B cell (primary cell): ENCODE results near the gene MLXIP. TPM values are rescaled to one million over a fixed set of nuclear protein-coding genes. Genes with fewer than 3 reads are reported as not detected.

Experiments used
- ATAC-seq: fragments of 200-7000 bp; cut with Tn5 transposase; one replicate; pipeline ENCODE4 v1.10.0; 2021; ENCODE audit warnings: low read depth, mild to moderate bottlenecking, moderate number of reproducible peaks, moderate library complexity
- CTCF ChIA-PET: fragments of 350-600 bp; sonication (Branson Sonifier 250); formaldehyde crosslinking; loops from one replicate; lab custom pipeline; 2021; ENCODE audit warnings: antibody characterized with exemption, inconsistent platforms; lab: Charles Lee
- POLR2A ChIA-PET: fragments of 350-600 bp; sonication (Branson Sonifier 250); formaldehyde crosslinking; loops from one replicate; lab custom pipeline; 2021; ENCODE audit warnings: antibody characterized with exemption; lab: Charles Lee
- DNase-seq: peaks from one replicate; pipeline ENCODE4 v3.0.0; 2013
- H2AFZ ChIP-seq: 2 replicates; pipeline ENCODE4 v1.6.1; 2012; ENCODE audit warnings: mild to moderate bottlenecking, low read depth, low read length; ENCODE audit not compliant: insufficient read depth, poor library complexity, severe bottlenecking
- H3K27ac ChIP-seq, 2 donors: 1 replicate in 1 of 2; 2 replicates in 1 of 2; pipeline ENCODE4 v1.5.1; 2012 to 2013; ENCODE audit warnings: low read length in 2 of 2, mild to moderate bottlenecking in 2 of 2, moderate library complexity in 1 of 2
- H3K27me3 ChIP-seq, 4 experiments: fragments of 200-600 bp in 1 of 4; sonication (generic) in 1 of 4; replicated peaks in 1 of 4; 1 replicate in 2 of 4; 2 replicates in 2 of 4; pipeline versions ENCODE4 v1.6.1 to v1.7.0; 2013 to 2016; ENCODE audit warnings: low read length in 3 of 4, mild to moderate bottlenecking in 2 of 4, mixed read lengths in 1 of 4, moderate library complexity in 1 of 4; ENCODE audit not compliant: insufficient read depth in 4 of 4, control insufficient read depth in 3 of 4; ENCODE audit errors: control extremely low read depth in 1 of 4
- H3K36me3 ChIP-seq, 2 experiments: replicated peaks in 1 of 2; 1 replicate in 1 of 2; 2 replicates in 1 of 2; pipeline versions ENCODE4 v1.6.1 to v1.7.1; 2013; ENCODE audit warnings: low read length in 1 of 2; ENCODE audit not compliant: insufficient read depth in 2 of 2, control insufficient read depth in 1 of 2; ENCODE audit errors: control extremely low read depth in 1 of 2, extremely low read depth in 1 of 2
- H3K4me1 ChIP-seq, 2 donors: fragments of 200-600 bp in 1 of 2; sonication (generic) in 1 of 2; 1 replicate in 1 of 2; 2 replicates in 1 of 2; pipeline versions ENCODE4 v1.5.1 to v1.6.1; 2013 to 2017; ENCODE audit warnings: low read length in 2 of 2; ENCODE audit not compliant: control insufficient read depth in 2 of 2, insufficient read depth in 2 of 2
- H3K4me2 ChIP-seq: replicated peaks from 2 replicates; pipeline ENCODE3; 2012; ENCODE audit warnings: mild to moderate bottlenecking, low read depth, low read length; ENCODE audit not compliant: poor library complexity, severe bottlenecking
- H3K4me3 ChIP-seq, 5 experiments: fragments of 200-600 bp in 1 of 5; sonication (generic) in 1 of 5; 1 replicate in 3 of 5; 2 replicates in 2 of 5; pipeline versions ENCODE4 v1.5.1 to v1.7.0; 2011 to 2016; ENCODE audit warnings: low read length in 4 of 5, mild to moderate bottlenecking in 4 of 5, low read depth in 2 of 5, control low read depth in 1 of 5, moderate library complexity in 1 of 5; ENCODE audit not compliant: insufficient read depth in 1 of 5; ENCODE audit errors: control extremely low read depth in 1 of 5, extremely low read depth in 1 of 5
- H3K79me2 ChIP-seq: fragments of 200-600 bp; sonication (generic); one replicate; pipeline ENCODE4 v1.6.0; 2016; ENCODE audit warnings: low read length; ENCODE audit not compliant: control insufficient read depth, insufficient read depth
- H3K9ac ChIP-seq: fragments of 200-600 bp; sonication (generic); 2 replicates; pipeline ENCODE4 v1.6.1; 2017; ENCODE audit warnings: mild to moderate bottlenecking, low read length, moderate library complexity
- H3K9me3 ChIP-seq, 3 donors: one replicate each; pipeline versions ENCODE4 v1.6.1 to v1.7.1; 2013; ENCODE audit warnings: low read length in 2 of 3; ENCODE audit not compliant: control insufficient read depth in 2 of 3, insufficient read depth in 1 of 3; ENCODE audit errors: control extremely low read depth in 1 of 3
- H4K20me1 ChIP-seq: 2 replicates; pipeline ENCODE4 v1.6.0; 2012; ENCODE audit warnings: mild to moderate bottlenecking, low read length; ENCODE audit not compliant: insufficient read depth, control insufficient read depth, poor library complexity, severe bottlenecking
- H3K27ac Mint-ChIP-seq: one replicate; pipeline ENCODE4 v1.8.0; 2021; ENCODE audit warnings: mixed read lengths
- H3K27me3 Mint-ChIP-seq: one replicate; pipeline ENCODE4 v1.8.0; 2021; ENCODE audit warnings: mixed read lengths
- H3K4me1 Mint-ChIP-seq: one replicate; pipeline ENCODE4 v1.8.0; 2021; ENCODE audit warnings: mixed read lengths
- H3K4me3 Mint-ChIP-seq: one replicate; pipeline ENCODE4 v1.8.0; 2021; ENCODE audit warnings: mixed read lengths
- H3K9me3 Mint-ChIP-seq: one replicate; pipeline ENCODE4 v1.8.0; 2022; ENCODE audit warnings: mixed read lengths; ENCODE audit not compliant: insufficient read depth
- CTCF ChIP-seq: fragments of 200-600 bp; IDR thresholded peaks from one replicate; pipeline ENCODE4 v1.8.0; 2022; ENCODE audit warnings: antibody characterized with exemption, mild to moderate bottlenecking
- EZH2 ChIP-seq: IDR thresholded peaks from 2 replicates; pipeline ENCODE4 v1.6.1; 2012; ENCODE audit warnings: borderline replicate concordance, low read depth, mild to moderate bottlenecking, moderate library complexity, low read length; ENCODE audit not compliant: insufficient read depth, poor library complexity, severe bottlenecking
- WGBS: methylation state at CpG from one replicate; pipeline ENCODE4 v1.1.5; 2013; ENCODE audit warnings: missing lambda C conversion rate; ENCODE audit not compliant: insufficient coverage; 5-methylcytosine and 5-hydroxymethylcytosine counted together
- intact Hi-C: fragments of 100-400 bp; cut with micrococcal nuclease; formaldehyde crosslinking; loops from one replicate; pipeline ENCODE4 v1.10.0; 2022
- polyA plus RNA-seq: library from polyadenylated mRNA; depleted of rRNA; stranded (reverse); fragments of >200 nt; gene quantifications from 2 replicates; pipeline ENCODE4 v1.2.3, GENCODE V29; 2012
- total RNA-seq, 2 donors: library from RNA; stranded (reverse); fragments of 120-200 nt in 1 of 2; gene quantifications; 1 replicate in 1 of 2; 2 replicates in 1 of 2; pipeline versions ENCODE4 v1.2.3 to v1.2.4, GENCODE V29; 2013 to 2022

Gene MLXIP
- total and polyA plus RNA-seq, 2 donors (not counting 1 experiment from before 2014, with no cell fraction given), result 28.1 to 91.2 TPM

GRCh38 chr12:122050706-122051105 is 27.9 kb upstream of the MLXIP start:
- Histone ChIP-seq H3K27ac (no peak overlapping the region), H3K36me3 (peaks cover 0 to 44% of the 10 kb centered on the region in 2 experiments), H3K4me2 (no peak overlapping the region), H3K9ac (no peak overlapping the region), H3K9me3 (no peaks in the 10 kb centered on the region), H2AFZ (no peak overlapping the region), H4K20me1 (peaks cover 33% of the 10 kb centered on the region), H3K79me2 (peaks cover 8% of the 10 kb centered on the region), H3K4me3 (no peak overlapping the region), H3K27me3 (no peaks in the 10 kb centered on the region), H3K4me1 (peaks cover 0 to 4% of the 10 kb centered on the region in 2 donors)
- no peak for DNase-seq
- Mint-ChIP-seq H3K27me3 (no peaks in the 10 kb centered on the region), H3K4me1 (peaks cover 1% of the 10 kb centered on the region), H3K9me3 (no peaks in the 10 kb centered on the region), H3K27ac (peak overlapping the region; percentile 32), H3K4me3 (no peak overlapping the region)
- intact Hi-C loops, result no loop called here
- no peak for TF ChIP-seq EZH2
- no peak for TF ChIP-seq CTCF
- no peak for ATAC-seq
- CTCF ChIA-PET, result interaction anchor here (0.6 to 2.5 kb wide), 5 partner anchors 13 to 140 kb away, joined by 4 to 35 read pairs (median 4); no protein-coding TSS in a partner anchor
- POLR2A ChIA-PET, result interaction anchor here (0.8 kb wide), 1 partner anchor 71 kb away, joined by 3 read pairs; no protein-coding TSS in a partner anchor
- 97% methylated on average over 19 of the region's 20 CpGs for WGBS

- 92% methylated on average over 13 of the region's 14 CpGs for WGBS
- Mint-ChIP-seq H3K4me3 (no peak overlapping the region), H3K9me3 (no peaks in the 10 kb centered on the region), H3K27me3 (no peaks in the 10 kb centered on the region), H3K27ac (no peak overlapping the region), H3K4me1 (peaks cover 1% of the 10 kb centered on the region)
- ChIA-PET CTCF (interaction anchor here (0.6 to 2.5 kb wide), 10 partner anchors 12 to 420 kb away, joined by 3 to 35 read pairs (median 3); no protein-coding TSS in a partner anchor), POLR2A (interaction anchor here (0.8 kb wide), 1 partner anchor 71 kb away, joined by 3 read pairs; no protein-coding TSS in a partner anchor)
- intact Hi-C loops, result no loop called here
- H3K27me3 ChIP-seq, result no peaks in the 10 kb centered on the region
- no peak overlapping the region for H3K27ac ChIP-seq
- ATAC-seq (no peak), DNase-seq (no peak)
- no peak overlapping the region for H3K4me3 ChIP-seq
- no peak overlapping the region for H3K9ac ChIP-seq
- peaks cover 0 to 44% of the 10 kb centered on the region in 2 experiments for H3K36me3 ChIP-seq
- H4K20me1 ChIP-seq, result peaks cover 33% of the 10 kb centered on the region
- no peaks in the 10 kb centered on the region for H3K9me3 ChIP-seq
- TF ChIP-seq EZH2 (no peak), CTCF (no peak)
- H3K4me1 ChIP-seq, result peaks cover 0 to 4% of the 10 kb centered on the region in 2 donors
- no peak overlapping the region for H3K4me2 ChIP-seq
- no peak overlapping the region for H2AFZ ChIP-seq
- peaks cover 8% of the 10 kb centered on the region for H3K79me2 ChIP-seq
Measured at GRCh38 chr12:122051231-122051876, 27.2 kb upstream of the MLXIP start.
